ENCODE data around the gene CPA1.

Gene CPA1

GRCh38 chr7:130379921-130380860 is at the start of gene CPA1:
CPA1 (plus strand) TSS chr7:130380494; CDS start chr7:130380521, 27 bp downstream.
- no peak within 1 kb of the TSS for H3K27ac ChIP-seq (ENCODE audit: low read depth, low read length)
- H3K9ac ChIP-seq (ENCODE audit: low read length): no peak within 1 kb of the TSS
- no peaks in the 10 kb centered on the region for H3K27me3 ChIP-seq (ENCODE audit: control insufficient read depth in 1 of 2, insufficient read depth in 2 of 2, low read length in 2 of 2)
- peaks cover 10% of the 10 kb centered on the region for H3K4me1 ChIP-seq (ENCODE audit: insufficient read depth, low read length)
- H3K4me3 ChIP-seq (ENCODE audit: low read depth in 1 of 2, low read length in 2 of 2): no peak within 1 kb of the TSS
- H3K9me3 ChIP-seq (ENCODE audit: low read length): peaks cover 5% of the 10 kb centered on the region
- H3K36me3 ChIP-seq (ENCODE audit: insufficient read depth, low read length): no peaks in the 10 kb centered on the region

DNA sequence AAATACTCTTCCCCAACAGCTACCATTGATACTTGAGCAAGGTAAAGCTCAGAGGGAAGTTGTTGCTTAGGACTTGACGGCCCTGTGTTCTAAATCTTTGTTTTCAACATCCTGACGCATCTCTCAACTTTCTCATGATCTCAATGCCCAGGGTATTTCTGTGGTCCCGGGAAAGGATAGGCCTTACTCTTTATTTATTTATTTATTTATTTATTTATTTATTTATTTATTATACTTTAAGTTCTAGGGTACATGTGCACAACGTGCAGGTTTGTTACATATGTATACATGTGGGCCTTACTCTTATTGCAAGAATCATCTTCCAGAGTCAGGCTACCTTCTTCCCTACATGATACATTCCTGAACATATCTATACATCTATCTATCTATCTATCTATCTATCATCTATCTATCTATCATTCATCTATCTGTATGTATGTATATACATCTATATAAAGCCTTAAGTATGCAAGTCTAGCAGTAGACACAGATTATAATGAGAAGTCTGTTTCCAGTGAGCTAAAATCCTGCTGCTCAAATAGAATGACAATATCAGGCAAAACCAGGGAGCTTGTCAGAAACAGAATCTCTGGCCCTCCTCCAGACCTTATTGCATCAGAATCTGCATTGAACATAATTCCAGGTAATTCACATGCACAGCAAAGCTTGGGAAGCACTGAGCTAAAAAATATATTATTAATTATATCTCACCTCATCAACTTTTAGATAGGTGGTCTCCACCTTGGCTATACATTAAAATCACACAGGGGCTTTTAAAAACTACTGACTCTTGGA is 47.8 kb upstream of the CPA1 start:
- Histone ChIP-seq H3K27me3 (ENCODE audit: control insufficient read depth in 1 of 2, insufficient read depth in 2 of 2, low read length in 2 of 2) (no peaks in the 10 kb centered on the region), H3K36me3 (ENCODE audit: insufficient read depth, low read length) (no peaks in the 10 kb centered on the region), H3K4me1 (ENCODE audit: insufficient read depth, low read length) (peaks cover 11% of the 10 kb centered on the region), H3K9me3 (ENCODE audit: low read length) (no peaks in the 10 kb centered on the region), H3K4me3 (ENCODE audit: low read depth in 1 of 2, low read length in 2 of 2) (no peak overlapping the region), H3K27ac (ENCODE audit: low read depth, low read length) (no peak overlapping the region), H3K9ac (ENCODE audit: low read length) (no peak overlapping the region)

- H3K9me3 ChIP-seq (ENCODE audit: low read length): no peaks in the 10 kb centered on the region
- H3K4me3 ChIP-seq (ENCODE audit: low read depth in 1 of 2, low read length in 2 of 2): no peak overlapping the region
These were observed 46.5 kb upstream of the CPA1 start for GRCh38 chr7:130333832-130334231.

GRCh38 chr7:130334274-130334673 is 46.0 kb upstream of the CPA1 start:
- Histone ChIP-seq H3K27me3 (ENCODE audit: control insufficient read depth in 1 of 2, insufficient read depth in 2 of 2, low read length in 2 of 2) (no peaks in the 10 kb centered on the region), H3K9me3 (ENCODE audit: low read length) (no peaks in the 10 kb centered on the region), H3K36me3 (ENCODE audit: insufficient read depth, low read length) (no peaks in the 10 kb centered on the region), H3K9ac (ENCODE audit: low read length) (no peak overlapping the region), H3K4me1 (ENCODE audit: insufficient read depth, low read length) (peaks cover 11% of the 10 kb centered on the region), H3K4me3 (ENCODE audit: low read depth in 1 of 2, low read length in 2 of 2) (no peak overlapping the region), H3K27ac (ENCODE audit: low read depth, low read length) (no peak overlapping the region)

More at GRCh38 chr7:130333832-130334231, 46.5 kb upstream of the CPA1 start:
- Histone ChIP-seq H3K27me3 (ENCODE audit: control insufficient read depth in 1 of 2, insufficient read depth in 2 of 2, low read length in 2 of 2) (no peaks in the 10 kb centered on the region), H3K36me3 (ENCODE audit: insufficient read depth, low read length) (no peaks in the 10 kb centered on the region), H3K27ac (ENCODE audit: low read depth, low read length) (no peak overlapping the region), H3K4me1 (ENCODE audit: insufficient read depth, low read length) (peaks cover 11% of the 10 kb centered on the region), H3K9ac (ENCODE audit: low read length) (no peak overlapping the region)

GRCh38 chr7:130337410-130337971 is 42.8 kb upstream of the CPA1 start:
- H3K9ac ChIP-seq (ENCODE audit: low read length): no peak overlapping the region
- H3K27ac ChIP-seq (ENCODE audit: low read depth, low read length): no peak overlapping the region
- no peaks in the 10 kb centered on the region for H3K9me3 ChIP-seq (ENCODE audit: low read length)

GRCh38 chr7:130338233-130338632 is 42.1 kb upstream of the CPA1 start:
- H3K4me1 ChIP-seq (ENCODE audit: insufficient read depth, low read length): peaks cover 11% of the 10 kb centered on the region
- H3K9me3 ChIP-seq (ENCODE audit: low read length): no peaks in the 10 kb centered on the region
- H3K9ac ChIP-seq (ENCODE audit: low read length): no peak overlapping the region
- H3K36me3 ChIP-seq (ENCODE audit: insufficient read depth, low read length): no peaks in the 10 kb centered on the region
- H3K27ac ChIP-seq (ENCODE audit: low read depth, low read length): no peak overlapping the region
- no peaks in the 10 kb centered on the region for H3K27me3 ChIP-seq (ENCODE audit: control insufficient read depth in 1 of 2, insufficient read depth in 2 of 2, low read length in 2 of 2)
- H3K4me3 ChIP-seq (ENCODE audit: low read depth in 1 of 2, low read length in 2 of 2): no peak overlapping the region

More at GRCh38 chr7:130337410-130337971, 42.8 kb upstream of the CPA1 start:
- Histone ChIP-seq H3K4me3 (ENCODE audit: low read depth in 1 of 2, low read length in 2 of 2) (no peak overlapping the region), H3K4me1 (ENCODE audit: insufficient read depth, low read length) (peaks cover 11% of the 10 kb centered on the region), H3K27me3 (ENCODE audit: control insufficient read depth in 1 of 2, insufficient read depth in 2 of 2, low read length in 2 of 2) (no peaks in the 10 kb centered on the region), H3K36me3 (ENCODE audit: insufficient read depth, low read length) (no peaks in the 10 kb centered on the region)

DNA sequence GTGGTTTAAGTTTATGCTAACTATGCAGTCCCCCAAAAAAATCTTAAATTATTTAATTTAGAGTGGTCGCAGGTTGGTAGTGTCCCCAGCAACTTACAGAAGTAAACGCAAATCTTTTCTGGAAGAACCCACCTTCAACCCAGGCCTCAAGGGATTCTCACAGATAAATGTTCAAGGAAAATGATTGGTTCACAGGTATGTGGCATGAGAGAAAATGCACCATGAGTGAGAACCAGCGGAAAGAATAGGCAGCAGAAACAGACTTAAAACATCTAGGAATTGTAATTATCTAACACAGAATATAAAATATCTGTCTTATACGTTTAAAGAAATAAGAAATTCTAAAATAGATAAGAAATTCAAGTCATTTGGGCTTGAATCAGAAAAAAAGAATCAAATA is 38.4 kb upstream of the CPA1 start:
- Histone ChIP-seq H3K27me3 (ENCODE audit: control insufficient read depth in 1 of 2, insufficient read depth in 2 of 2, low read length in 2 of 2) (no peaks in the 10 kb centered on the region), H3K9me3 (ENCODE audit: low read length) (no peaks in the 10 kb centered on the region), H3K4me3 (ENCODE audit: low read depth in 1 of 2, low read length in 2 of 2) (no peak overlapping the region), H3K9ac (ENCODE audit: low read length) (no peak overlapping the region), H3K4me1 (ENCODE audit: insufficient read depth, low read length) (no peaks in the 10 kb centered on the region), H3K36me3 (ENCODE audit: insufficient read depth, low read length) (no peaks in the 10 kb centered on the region), H3K27ac (ENCODE audit: low read depth, low read length) (no peak overlapping the region)

- H3K4me1 ChIP-seq (ENCODE audit: insufficient read depth, low read length): no peaks in the 10 kb centered on the region
- H3K27ac ChIP-seq (ENCODE audit: low read depth, low read length): no peak overlapping the region
- H3K9ac ChIP-seq (ENCODE audit: low read length): no peak overlapping the region
- H3K27me3 ChIP-seq (ENCODE audit: control insufficient read depth in 1 of 2, insufficient read depth in 2 of 2, low read length in 2 of 2): no peaks in the 10 kb centered on the region
- H3K36me3 ChIP-seq (ENCODE audit: insufficient read depth, low read length): no peaks in the 10 kb centered on the region
- H3K9me3 ChIP-seq (ENCODE audit: low read length): no peaks in the 10 kb centered on the region
- H3K4me3 ChIP-seq (ENCODE audit: low read depth in 1 of 2, low read length in 2 of 2): no peak overlapping the region
These were observed 37.5 kb upstream of the CPA1 start for GRCh38 chr7:130342701-130343380.

DNA sequence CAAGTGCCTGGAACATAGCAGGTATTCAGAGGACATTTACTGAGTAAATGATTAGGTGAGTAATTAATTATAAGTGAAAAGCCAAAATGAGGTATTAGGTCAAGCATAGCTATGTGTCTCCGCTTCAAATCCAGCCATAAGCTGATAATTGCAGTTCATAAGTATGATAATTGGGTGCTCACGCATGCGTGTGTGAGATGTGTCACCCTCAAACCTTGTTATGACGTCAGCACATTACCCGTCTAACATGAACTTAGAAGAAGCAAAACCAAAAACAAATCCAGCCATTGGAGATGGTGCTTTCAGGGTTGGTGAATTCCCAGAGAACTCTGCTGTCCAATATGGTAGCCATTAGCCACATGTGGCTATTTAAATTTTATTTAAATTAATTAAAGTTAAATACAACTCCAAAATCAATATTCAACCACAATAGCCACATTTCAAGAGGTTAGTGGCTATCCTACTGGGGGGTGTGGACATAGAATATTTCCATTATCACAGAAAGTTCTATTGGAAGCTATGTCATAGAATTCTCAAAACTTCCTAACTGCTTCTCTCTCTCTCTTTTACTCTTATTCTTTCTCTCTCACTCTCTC is 35.9 kb upstream of the CPA1 start, which contains the start of gene CPA5:
CPA5 (plus strand) TSS at position 546 of the 596 bp plus-strand sequence. CDS start 1,670 bp downstream, outside the sequence.
- no peaks in the 10 kb centered on the region for H3K27me3 ChIP-seq (ENCODE audit: control insufficient read depth in 1 of 2, insufficient read depth in 2 of 2, low read length in 2 of 2)
- no peaks in the 10 kb centered on the region for H3K9me3 ChIP-seq (ENCODE audit: low read length)
- H3K4me3 ChIP-seq (ENCODE audit: low read depth in 1 of 2, low read length in 2 of 2): no peak within 1 kb of the TSS
- no peaks in the 10 kb centered on the region for H3K36me3 ChIP-seq (ENCODE audit: insufficient read depth, low read length)
- no peak within 1 kb of the TSS for H3K9ac ChIP-seq (ENCODE audit: low read length)
- H3K27ac ChIP-seq (ENCODE audit: low read depth, low read length): no peak within 1 kb of the TSS
- H3K4me1 ChIP-seq (ENCODE audit: insufficient read depth, low read length): no peaks in the 10 kb centered on the region

DNA sequence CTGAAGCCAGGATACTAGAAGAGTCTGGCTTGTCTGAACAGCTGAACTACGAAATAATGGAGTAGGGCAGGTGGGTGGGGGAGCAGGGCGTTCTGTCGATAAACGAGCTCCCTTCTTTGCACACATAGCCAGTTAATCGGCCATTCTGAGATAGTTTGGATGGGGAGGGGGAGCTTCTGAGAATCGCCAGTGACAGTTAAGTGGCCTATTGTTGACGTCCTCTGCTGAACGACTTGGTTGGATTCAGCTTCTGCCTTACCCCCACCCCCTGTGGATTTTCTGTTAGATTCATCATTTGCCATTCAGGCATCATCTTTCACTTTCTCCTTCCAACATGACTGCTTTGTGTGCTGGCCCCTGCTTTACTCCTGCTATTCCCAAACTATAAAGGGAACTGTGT is 35.2 kb upstream of the CPA1 start:
- no peak overlapping the region for H3K9ac ChIP-seq (ENCODE audit: low read length)
- H3K4me3 ChIP-seq (ENCODE audit: low read depth in 1 of 2, low read length in 2 of 2): no peak overlapping the region
- no peak overlapping the region for H3K27ac ChIP-seq (ENCODE audit: low read depth, low read length)

More for the DNA sequence above, 35.2 kb upstream of the CPA1 start:
- Histone ChIP-seq H3K27me3 (ENCODE audit: control insufficient read depth in 1 of 2, insufficient read depth in 2 of 2, low read length in 2 of 2) (no peaks in the 10 kb centered on the region), H3K4me1 (ENCODE audit: insufficient read depth, low read length) (no peaks in the 10 kb centered on the region), H3K36me3 (ENCODE audit: insufficient read depth, low read length) (no peaks in the 10 kb centered on the region), H3K9me3 (ENCODE audit: low read length) (no peaks in the 10 kb centered on the region)
